ENCODE data around the gene FARSB. TPM values are rescaled to one million over a fixed set of nuclear protein-coding genes. Genes with fewer than 3 reads are reported as not detected.

Gene FARSB
- total RNA-seq, 1 experiment from 2014 or later = 50.7 TPM

DNA sequence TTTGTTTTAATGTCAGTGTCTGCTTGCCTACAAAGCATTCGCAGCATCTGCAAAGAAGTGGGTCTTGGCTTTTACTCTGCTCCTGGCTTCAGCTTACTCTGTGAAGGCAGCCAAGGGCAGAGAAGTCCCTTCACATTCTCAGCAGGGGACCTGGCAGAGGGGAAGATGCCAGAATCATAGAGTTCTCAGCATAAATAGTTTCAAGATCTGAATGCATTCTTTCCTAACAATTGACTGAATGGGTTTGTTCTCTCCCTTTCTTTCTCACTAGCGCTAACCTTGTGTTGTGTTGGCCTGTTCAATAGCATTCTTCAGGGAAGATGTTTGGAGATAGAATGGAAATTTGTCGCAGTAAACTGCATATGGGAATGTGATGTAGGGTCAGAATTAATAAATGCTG is 106.9 kb downstream of the FARSB start:
- H3K9me2 ChIP-seq (ENCODE audit: insufficient read depth) = no peaks in the 10 kb centered on the region
- DNase-seq (ENCODE audit: low read depth, low spot score) (no peak), ATAC-seq (no peak)
- H3K36me3 ChIP-seq (ENCODE audit: control insufficient read depth in 1 of 2, insufficient read depth in 2 of 2, low read length in 2 of 2) = no peaks in the 10 kb centered on the region
- ChIA-PET RAD21 (ENCODE audit: low non-redundant PET in 1 of 2, low total read pairs in 2 of 2, uncharacterized antibody in 2 of 2, unreplicated experiment in 2 of 2) (no interaction called here), CTCF (no interaction called here), POLR2A (no interaction called here)
- no peaks in the 10 kb centered on the region for H3K4me1 ChIP-seq (ENCODE audit: control insufficient read depth in 1 of 2, insufficient read depth in 2 of 2, low read length in 2 of 2)
- no peaks in the 10 kb centered on the region for H3K79me2 ChIP-seq (ENCODE audit: insufficient read depth, low read length)
- TF ChIP-seq CBX3 (IDR thresholded peaks at IDR 0.05; ENCODE audit: low read depth) = no peak
- TF ChIP-seq SRF (IDR thresholded peaks at IDR 0.05; ENCODE audit: low read depth) = no peak
- no peak for TF ChIP-seq POLR2A (IDR thresholded peaks at IDR 0.05; ENCODE audit: borderline replicate concordance, extremely low read depth, insufficient read depth, insufficient read length)
- TF ChIP-seq, protein P1, sequence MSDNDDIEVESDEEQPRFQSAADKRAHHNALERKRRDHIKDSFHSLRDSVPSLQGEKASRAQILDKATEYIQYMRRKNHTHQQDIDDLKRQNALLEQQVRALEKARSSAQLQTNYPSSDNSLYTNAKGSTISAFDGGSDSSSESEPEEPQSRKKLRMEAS (IDR thresholded peaks at IDR 0.05) = no peak
- no peak for TF ChIP-seq EGR1 (IDR thresholded peaks at IDR 0.05; ENCODE audit: low read depth)
- no peak for TF ChIP-seq EZH2 (IDR thresholded peaks at IDR 0.05)
- no peak for TF ChIP-seq TCF7L2 (IDR thresholded peaks at IDR 0.05; ENCODE audit: borderline replicate concordance, extremely low read depth, insufficient read depth, insufficient read length)
- TF ChIP-seq RAD21 (IDR thresholded peaks at IDR 0.05; ENCODE audit: low read depth) = no peak
- TF ChIP-seq, protein P2, sequence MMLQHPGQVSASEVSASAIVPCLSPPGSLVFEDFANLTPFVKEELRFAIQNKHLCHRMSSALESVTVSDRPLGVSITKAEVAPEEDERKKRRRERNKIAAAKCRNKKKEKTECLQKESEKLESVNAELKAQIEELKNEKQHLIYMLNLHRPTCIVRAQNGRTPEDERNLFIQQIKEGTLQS (IDR thresholded peaks at IDR 0.05) = no peak
- TF ChIP-seq POLR2AphosphoS5 (IDR thresholded peaks at IDR 0.05; ENCODE audit: low read depth, low read length) = no peak
- no peak for TF ChIP-seq SP1 (IDR thresholded peaks at IDR 0.05; ENCODE audit: low read depth)
- TF ChIP-seq ZNF274 (IDR thresholded peaks at IDR 0.05; ENCODE audit: low read depth, low read length) = no peak
- no peak for TF ChIP-seq FOSL1 (IDR thresholded peaks at IDR 0.05; ENCODE audit: low read depth)
- TF ChIP-seq YY1 (IDR thresholded peaks at IDR 0.05; ENCODE audit: extremely low read depth, insufficient replicate concordance, low read depth, low read length) = no peak
- no peak overlapping the region for H3K9ac ChIP-seq (ENCODE audit: low read length)
- no peak overlapping the region for H3K27ac ChIP-seq (ENCODE audit: low read depth, low read length)
- no TSS peak for BruUV-seq (replicated peaks)
- intact Hi-C loops (cut with micrococcal nuclease) = no loop called here
- H2AFZ ChIP-seq (ENCODE audit: low read depth, low read length, poor library complexity, severe bottlenecking) = no peak overlapping the region
- H3K9me3 ChIP-seq (ENCODE audit: control insufficient read depth in 1 of 2, insufficient read depth in 1 of 2, low read depth in 1 of 2, low read length in 2 of 2) = no peaks in the 10 kb centered on the region
- no peak overlapping the region for H3K4me2 ChIP-seq (ENCODE audit: low read length)
- no peak overlapping the region for H3K4me3 ChIP-seq (replicated peaks in 1 of 2; ENCODE audit: low read depth in 1 of 2, low read length in 2 of 2)
- no peaks in the 10 kb centered on the region for H4K20me1 ChIP-seq (ENCODE audit: insufficient read depth)
- H3K27me3 ChIP-seq (ENCODE audit: insufficient read depth, low read length) = peaks cover 26% of the 10 kb centered on the region
